ENCODE results near the gene MYBBP1A.

Gene MYBBP1A

GRCh38 chr17:4577386-4577993 lies 22.3 kb upstream of the MYBBP1A start:
- TF ChIP-seq CREB1 (IDR thresholded peaks at IDR 0.05; ENCODE audit: low read depth) (no peak), EP300 (IDR thresholded peaks at IDR 0.05; ENCODE audit: borderline replicate concordance) (no peak), CEBPB (IDR thresholded peaks at IDR 0.05) (no peak), TEAD4 (IDR thresholded peaks at IDR 0.05) (no peak), ZBTB7A (IDR thresholded peaks at IDR 0.05; ENCODE audit: low read depth) (no peak), TCF12 (IDR thresholded peaks at IDR 0.05; ENCODE audit: low read depth) (no peak), EGR1 (IDR thresholded peaks at IDR 0.05) (no peak), FOXM1 (IDR thresholded peaks at IDR 0.05; ENCODE audit: borderline replicate concordance, low read depth) (no peak), YY1 (IDR thresholded peaks at IDR 0.05; ENCODE audit: low read depth) (no peak)
- TF ChIP-seq, protein P1, sequence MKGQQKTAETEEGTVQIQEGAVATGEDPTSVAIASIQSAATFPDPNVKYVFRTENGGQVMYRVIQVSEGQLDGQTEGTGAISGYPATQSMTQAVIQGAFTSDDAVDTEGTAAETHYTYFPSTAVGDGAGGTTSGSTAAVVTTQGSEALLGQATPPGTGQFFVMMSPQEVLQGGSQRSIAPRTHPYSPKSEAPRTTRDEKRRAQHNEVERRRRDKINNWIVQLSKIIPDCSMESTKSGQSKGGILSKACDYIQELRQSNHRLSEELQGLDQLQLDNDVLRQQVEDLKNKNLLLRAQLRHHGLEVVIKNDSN (IDR thresholded peaks at IDR 0.05) = no peak

- TF ChIP-seq TAF1 (IDR thresholded peaks at IDR 0.05; ENCODE audit: low read depth) (no peak), NFIC (IDR thresholded peaks at IDR 0.05) (no peak), CREB1 (IDR thresholded peaks at IDR 0.05; ENCODE audit: low read depth) (no peak)
- TF ChIP-seq, protein P2, sequence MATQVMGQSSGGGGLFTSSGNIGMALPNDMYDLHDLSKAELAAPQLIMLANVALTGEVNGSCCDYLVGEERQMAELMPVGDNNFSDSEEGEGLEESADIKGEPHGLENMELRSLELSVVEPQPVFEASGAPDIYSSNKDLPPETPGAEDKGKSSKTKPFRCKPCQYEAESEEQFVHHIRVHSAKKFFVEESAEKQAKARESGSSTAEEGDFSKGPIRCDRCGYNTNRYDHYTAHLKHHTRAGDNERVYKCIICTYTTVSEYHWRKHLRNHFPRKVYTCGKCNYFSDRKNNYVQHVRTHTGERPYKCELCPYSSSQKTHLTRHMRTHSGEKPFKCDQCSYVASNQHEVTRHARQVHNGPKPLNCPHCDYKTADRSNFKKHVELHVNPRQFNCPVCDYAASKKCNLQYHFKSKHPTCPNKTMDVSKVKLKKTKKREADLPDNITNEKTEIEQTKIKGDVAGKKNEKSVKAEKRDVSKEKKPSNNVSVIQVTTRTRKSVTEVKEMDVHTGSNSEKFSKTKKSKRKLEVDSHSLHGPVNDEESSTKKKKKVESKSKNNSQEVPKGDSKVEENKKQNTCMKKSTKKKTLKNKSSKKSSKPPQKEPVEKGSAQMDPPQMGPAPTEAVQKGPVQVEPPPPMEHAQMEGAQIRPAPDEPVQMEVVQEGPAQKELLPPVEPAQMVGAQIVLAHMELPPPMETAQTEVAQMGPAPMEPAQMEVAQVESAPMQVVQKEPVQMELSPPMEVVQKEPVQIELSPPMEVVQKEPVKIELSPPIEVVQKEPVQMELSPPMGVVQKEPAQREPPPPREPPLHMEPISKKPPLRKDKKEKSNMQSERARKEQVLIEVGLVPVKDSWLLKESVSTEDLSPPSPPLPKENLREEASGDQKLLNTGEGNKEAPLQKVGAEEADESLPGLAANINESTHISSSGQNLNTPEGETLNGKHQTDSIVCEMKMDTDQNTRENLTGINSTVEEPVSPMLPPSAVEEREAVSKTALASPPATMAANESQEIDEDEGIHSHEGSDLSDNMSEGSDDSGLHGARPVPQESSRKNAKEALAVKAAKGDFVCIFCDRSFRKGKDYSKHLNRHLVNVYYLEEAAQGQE (IDR thresholded peaks at IDR 0.05; ENCODE audit: low read depth) = no peak
These were observed 21.6 kb upstream of the MYBBP1A start for GRCh38 chr17:4576729-4577322.

- TF ChIP-seq FOXM1 (IDR thresholded peaks at IDR 0.05; ENCODE audit: borderline replicate concordance, low read depth) = no peak
- TF ChIP-seq TAF1 (IDR thresholded peaks at IDR 0.05; ENCODE audit: low read depth) = no peak
- no peak for TF ChIP-seq EGR1 (IDR thresholded peaks at IDR 0.05)
- TF ChIP-seq, protein P3, sequence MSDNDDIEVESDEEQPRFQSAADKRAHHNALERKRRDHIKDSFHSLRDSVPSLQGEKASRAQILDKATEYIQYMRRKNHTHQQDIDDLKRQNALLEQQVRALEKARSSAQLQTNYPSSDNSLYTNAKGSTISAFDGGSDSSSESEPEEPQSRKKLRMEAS (IDR thresholded peaks at IDR 0.05) = no peak
- TF ChIP-seq, protein P1 (IDR thresholded peaks at IDR 0.05) = no peak
- no peak for TF ChIP-seq EP300 (IDR thresholded peaks at IDR 0.05; ENCODE audit: borderline replicate concordance)
- TF ChIP-seq, protein P2 (IDR thresholded peaks at IDR 0.05; ENCODE audit: low read depth) = no peak
- TF ChIP-seq YY1 (IDR thresholded peaks at IDR 0.05; ENCODE audit: low read depth) = no peak
- TF ChIP-seq CEBPB (IDR thresholded peaks at IDR 0.05) = no peak
- TF ChIP-seq ZBTB7A (IDR thresholded peaks at IDR 0.05; ENCODE audit: low read depth) = no peak
- no peak for TF ChIP-seq RAD21 (IDR thresholded peaks at IDR 0.05; ENCODE audit: low read depth)
- no peak for TF ChIP-seq TCF12 (IDR thresholded peaks at IDR 0.05; ENCODE audit: low read depth)
- TF ChIP-seq CREB1 (IDR thresholded peaks at IDR 0.05; ENCODE audit: low read depth) = no peak
- no peak for TF ChIP-seq NFIC (IDR thresholded peaks at IDR 0.05)
- no peak for TF ChIP-seq TEAD4 (IDR thresholded peaks at IDR 0.05)
These were observed 21.0 kb upstream of the MYBBP1A start for GRCh38 chr17:4576161-4576558.

GRCh38 chr17:4574448-4575045 lies 19.4 kb upstream of the MYBBP1A start:
- TF ChIP-seq YY1 (IDR thresholded peaks at IDR 0.05; ENCODE audit: low read depth) (no peak), NFIC (IDR thresholded peaks at IDR 0.05) (no peak), CEBPB (IDR thresholded peaks at IDR 0.05) (no peak), ZBTB7A (IDR thresholded peaks at IDR 0.05; ENCODE audit: low read depth) (no peak), CREB1 (IDR thresholded peaks at IDR 0.05; ENCODE audit: low read depth) (no peak)
- TF ChIP-seq, protein P1 (IDR thresholded peaks at IDR 0.05) = no peak

DNA sequence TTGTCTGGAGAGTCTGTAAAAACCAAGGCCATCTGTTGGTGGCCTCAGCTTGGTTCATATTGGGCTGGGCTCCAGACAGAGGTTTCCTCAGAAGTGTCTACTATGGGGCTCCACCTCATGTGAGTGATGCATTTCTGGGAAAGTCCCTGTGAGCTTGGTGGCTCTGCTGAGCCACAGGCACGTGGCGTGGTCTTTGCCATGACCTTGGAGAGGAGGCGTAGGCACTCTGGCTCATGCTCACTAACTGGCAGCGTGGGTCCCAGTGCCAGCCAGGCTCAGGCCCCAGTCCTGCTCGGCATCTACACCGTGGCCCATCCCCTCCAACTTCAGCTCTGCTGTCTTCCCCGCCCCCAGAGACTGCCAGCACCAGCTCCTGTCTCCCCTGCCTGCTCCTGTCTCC lies 18.5 kb upstream of the MYBBP1A start:
- no peak for TF ChIP-seq NFIC (IDR thresholded peaks at IDR 0.05)
- TF ChIP-seq RAD21 (IDR thresholded peaks at IDR 0.05; ENCODE audit: low read depth) = no peak
- TF ChIP-seq EGR1 (IDR thresholded peaks at IDR 0.05) = no peak

- TF ChIP-seq EP300 (IDR thresholded peaks at IDR 0.05; ENCODE audit: borderline replicate concordance) (no peak), TCF12 (IDR thresholded peaks at IDR 0.05; ENCODE audit: low read depth) (no peak), FOXM1 (IDR thresholded peaks at IDR 0.05; ENCODE audit: borderline replicate concordance, low read depth) (no peak), ZBTB7A (IDR thresholded peaks at IDR 0.05; ENCODE audit: low read depth) (no peak), TAF1 (IDR thresholded peaks at IDR 0.05; ENCODE audit: low read depth) (no peak), CREB1 (IDR thresholded peaks at IDR 0.05; ENCODE audit: low read depth) (no peak), CEBPB (IDR thresholded peaks at IDR 0.05) (no peak), YY1 (IDR thresholded peaks at IDR 0.05; ENCODE audit: low read depth) (no peak), NFIC (IDR thresholded peaks at IDR 0.05) (no peak), EGR1 (IDR thresholded peaks at IDR 0.05) (no peak), TEAD4 (IDR thresholded peaks at IDR 0.05) (no peak), RAD21 (IDR thresholded peaks at IDR 0.05; ENCODE audit: low read depth) (no peak)
- TF ChIP-seq, protein P2 (IDR thresholded peaks at IDR 0.05; ENCODE audit: low read depth) = no peak
- TF ChIP-seq, protein P1 (IDR thresholded peaks at IDR 0.05) = no peak
- TF ChIP-seq, protein P3 (IDR thresholded peaks at IDR 0.05) = no peak
These were observed 17.9 kb upstream of the MYBBP1A start for GRCh38 chr17:4573115-4573514.

Data from Ishikawa (cell line).